GM13977 (cell line): ENCODE results near the gene ASB7.
"Not testable (repeated sequence)": the region's sequence is repeated elsewhere in the genome, so short reads cannot be mapped to it uniquely, and the experiment has no call there.

Source experiments
- DNase-seq: peaks from one replicate; pipeline ENCODE4 v3.0.0; 2012; ENCODE audit warnings: low spot score
- CTCF ChIP-seq: IDR thresholded peaks from 2 replicates; pipeline ENCODE4 v1.5.1; 2012; ENCODE audit warnings: mild to moderate bottlenecking, control low read depth; ENCODE audit not compliant: insufficient read depth; ENCODE audit errors: extremely low read depth, missing control alignments
- in situ Hi-C: fragments of 300-500 bp; cut with MboI; formaldehyde crosslinking; loops from one replicate; pipeline ENCODE4 v1.12.0; 2022; ENCODE audit warnings: low sequenced_read_pairs, low pct_unique_long_range_greater_than_20kb, mixed read lengths, inconsistent platforms; ENCODE audit not compliant: unreplicated experiment

ASB7 gene

GRCh38 chr15:100671124-100671680 lies 68.8 kb downstream of the ASB7 start:
- in situ Hi-C loops: no loop called here
- no peak for TF ChIP-seq CTCF
- no peak for DNase-seq

GRCh38 chr15:100671858-100672543 lies 69.6 kb downstream of the ASB7 start:
- peak; percentile 57 for TF ChIP-seq CTCF
- in situ Hi-C loops: no loop called here
- peak; percentile 70 for DNase-seq

GRCh38 chr15:100672959-100673358 lies 70.6 kb downstream of the ASB7 start:
- TF ChIP-seq CTCF: no peak
- DNase-seq: no peak
- in situ Hi-C loops: no loop called here

GRCh38 chr15:100679151-100679550 lies 76.8 kb downstream of the ASB7 start:
- DNase-seq, in situ Hi-C loops: not testable (repeated sequence)

- DNase-seq: no peak
- in situ Hi-C loops: no loop called here
- TF ChIP-seq CTCF: no peak
These were observed 78.3 kb downstream of the ASB7 start for GRCh38 chr15:100680726-100681125.

- TF ChIP-seq CTCF: no peak
- no peak for DNase-seq
- in situ Hi-C loops: no loop called here
These were observed 79.0 kb downstream of the ASB7 start for GRCh38 chr15:100681335-100681746.

GRCh38 chr15:100682468-100682867 lies 80.1 kb downstream of the ASB7 start:
- TF ChIP-seq CTCF: no peak
- in situ Hi-C loops: no loop called here
- no peak for DNase-seq
